HEK293 (cell line): Measurements from ENCODE around the gene SLC41A1.

ENCODE experiments used
- CTCF ChIA-PET: fragments of 350-600 bp; formaldehyde crosslinking; extraction: SDS; loops from one replicate; lab custom pipeline; 2021; ENCODE audit warnings: antibody characterized with exemption; lab: Yijun Ruan, JAX
- POLR2A ChIA-PET: fragments of 300-600 bp; formaldehyde crosslinking; extraction: SDS; loops from one replicate; lab custom pipeline; 2020; ENCODE audit warnings: antibody characterized with exemption, inconsistent platforms; lab: Yijun Ruan, JAX
- H3K27ac ChIP-seq: fragments of 200-500 bp; sonication (Bioruptor generic); 2 replicates; pipeline ENCODE4 v1.5.1; 2014; ENCODE audit warnings: low read depth, low read length, control low read depth, inconsistent platforms; ENCODE audit errors: extremely low read depth
- H3K36me3 ChIP-seq, 2 experiments: fragments of 200-500 bp in 1 of 2; sonication (Bioruptor generic) in 1 of 2; 1 replicate in 1 of 2; 2 replicates in 1 of 2; pipeline ENCODE4 v1.5.1; 2014 to 2017; ENCODE audit warnings: inconsistent platforms in 2 of 2, low read length in 2 of 2; ENCODE audit not compliant: control insufficient read depth in 2 of 2, insufficient read depth in 1 of 2
- H3K4me1 ChIP-seq: fragments of 200-500 bp; sonication (Bioruptor generic); 2 replicates; pipeline ENCODE4 v1.5.1; 2014; ENCODE audit warnings: mild to moderate bottlenecking, low read length, inconsistent platforms; ENCODE audit not compliant: control insufficient read depth, insufficient read depth
- H3K4me3 ChIP-seq: 2 replicates; pipeline ENCODE4 v1.5.1; 2011; ENCODE audit warnings: low read depth, mild to moderate bottlenecking, control low read depth, low read length, moderate library complexity
- H3K9me3 ChIP-seq: fragments of 200-500 bp; sonication (Bioruptor generic); 2 replicates; pipeline ENCODE4 v1.5.1; 2014; ENCODE audit warnings: low read depth, low read length, inconsistent platforms; ENCODE audit not compliant: control insufficient read depth, insufficient read depth
- GLI4 ChIP-seq: fragments of 450-650 bp; formaldehyde crosslinking; IDR thresholded peaks from 2 replicates; pipeline ENCODE4 v1.5.1; 2016; ENCODE audit warnings: missing biosample characterization, missing genetic modification characterization
- GLIS1 ChIP-seq: fragments of 450-650 bp; formaldehyde crosslinking; IDR thresholded peaks from 2 replicates; pipeline ENCODE4 v1.5.1; 2016; ENCODE audit warnings: missing biosample characterization, missing genetic modification characterization
- HOXC10 ChIP-seq: sonication (generic); formaldehyde crosslinking; IDR thresholded peaks from 2 replicates; pipeline ENCODE4 v1.8.1; 2023; ENCODE audit warnings: mild to moderate bottlenecking, missing genetic modification reagents
- HOXD13 ChIP-seq: sonication (generic); formaldehyde crosslinking; IDR thresholded peaks from 2 replicates; pipeline ENCODE4 v1.8.0; 2022; ENCODE audit warnings: missing genetic modification reagents, borderline replicate concordance
- KLF17 ChIP-seq: fragments of 450-650 bp; formaldehyde crosslinking; IDR thresholded peaks from 2 replicates; pipeline ENCODE4 v1.5.1; 2016; ENCODE audit warnings: missing biosample characterization, missing genetic modification characterization
- KLF7 ChIP-seq: fragments of 450-650 bp; formaldehyde crosslinking; IDR thresholded peaks from 2 replicates; pipeline ENCODE4 v1.5.1; 2016; ENCODE audit warnings: missing biosample characterization, missing genetic modification characterization, borderline replicate concordance
- KLF8 ChIP-seq: fragments of 450-650 bp; formaldehyde crosslinking; IDR thresholded peaks from 2 replicates; pipeline ENCODE4 v1.5.1; 2016; ENCODE audit warnings: missing biosample characterization, missing genetic modification characterization
- KLF9 ChIP-seq: fragments of 450-650 bp; formaldehyde crosslinking; IDR thresholded peaks from 2 replicates; pipeline ENCODE4 v1.5.1; 2016; ENCODE audit warnings: missing biosample characterization, missing genetic modification characterization, low read depth
- SALL2 ChIP-seq: fragments of 450-650 bp; formaldehyde crosslinking; IDR thresholded peaks from 2 replicates; pipeline ENCODE4 v1.5.0; 2017; ENCODE audit warnings: missing biosample characterization, mild to moderate bottlenecking, missing genetic modification characterization, borderline replicate concordance
- SCRT2 ChIP-seq: fragments of 450-650 bp; formaldehyde crosslinking; IDR thresholded peaks from 2 replicates; pipeline ENCODE4 v1.5.1; 2016; ENCODE audit warnings: missing biosample characterization, missing genetic modification characterization
- SP2 ChIP-seq: fragments of 450-650 bp; formaldehyde crosslinking; IDR thresholded peaks from 2 replicates; pipeline ENCODE4 v1.5.1; 2016; ENCODE audit warnings: missing biosample characterization, missing genetic modification characterization
- ZBTB20 ChIP-seq: fragments of 450-650 bp; formaldehyde crosslinking; IDR thresholded peaks from 2 replicates; pipeline ENCODE4 v1.5.1; 2016; ENCODE audit warnings: missing biosample characterization, missing genetic modification characterization
- ZBTB7A ChIP-seq: fragments of 450-650 bp; formaldehyde crosslinking; IDR thresholded peaks from 2 replicates; pipeline ENCODE4 v1.5.1; 2016; ENCODE audit warnings: low read depth, missing biosample characterization, missing genetic modification characterization
- ZFHX2 ChIP-seq: fragments of 450-650 bp; formaldehyde crosslinking; conservative IDR thresholded peaks from 2 replicates; pipeline ENCODE4 v1.5.1; 2016; ENCODE audit warnings: missing biosample characterization, missing genetic modification characterization
- ZNF114 ChIP-seq: fragments of 450-650 bp; formaldehyde crosslinking; IDR thresholded peaks from 2 replicates; pipeline ENCODE4 v1.5.0; 2017; ENCODE audit warnings: missing biosample characterization, missing genetic modification characterization
- ZNF292 ChIP-seq: fragments of 450-650 bp; formaldehyde crosslinking; IDR thresholded peaks from 2 replicates; pipeline ENCODE4 v1.5.1; 2016; ENCODE audit warnings: low read depth, missing biosample characterization, missing genetic modification characterization, borderline replicate concordance
- ZNF302 ChIP-seq: fragments of 450-650 bp; formaldehyde crosslinking; IDR thresholded peaks from 2 replicates; pipeline ENCODE4 v1.5.1; 2016; ENCODE audit warnings: missing biosample characterization, missing genetic modification characterization, low read depth
- ZNF335 ChIP-seq: fragments of 450-650 bp; formaldehyde crosslinking; conservative IDR thresholded peaks from 2 replicates; pipeline ENCODE4 v1.5.1; 2016; ENCODE audit warnings: missing biosample characterization, missing genetic modification characterization
- ZNF341 ChIP-seq: fragments of 450-650 bp; formaldehyde crosslinking; IDR thresholded peaks from 2 replicates; pipeline ENCODE4; 2016; ENCODE audit warnings: low read depth, missing biosample characterization, missing genetic modification characterization
- ZNF391 ChIP-seq: fragments of 450-650 bp; formaldehyde crosslinking; IDR thresholded peaks from 2 replicates; pipeline ENCODE4 v1.5.1; 2016; ENCODE audit warnings: low read depth, missing biosample characterization, missing genetic modification characterization, borderline replicate concordance
- ZNF404 ChIP-seq: fragments of 450-650 bp; formaldehyde crosslinking; IDR thresholded peaks from 2 replicates; pipeline ENCODE4 v1.5.1; 2017; ENCODE audit warnings: missing biosample characterization, missing genetic modification characterization
- ZNF423 ChIP-seq: fragments of 450-650 bp; formaldehyde crosslinking; IDR thresholded peaks from 2 replicates; pipeline ENCODE4 v1.5.1; 2016; ENCODE audit warnings: missing biosample characterization, missing genetic modification characterization
- ZNF426 ChIP-seq: fragments of 450-650 bp; formaldehyde crosslinking; IDR thresholded peaks from 2 replicates; pipeline ENCODE4 v1.5.1; 2017; ENCODE audit warnings: missing biosample characterization, missing genetic modification characterization, mild to moderate bottlenecking, inconsistent platforms, moderate library complexity
- ZNF529 ChIP-seq: fragments of 450-650 bp; formaldehyde crosslinking; IDR thresholded peaks from 2 replicates; pipeline ENCODE4 v1.5.1; 2017; ENCODE audit warnings: missing genetic modification characterization, missing biosample characterization; ENCODE audit not compliant: insufficient replicate concordance
- ZNF660 ChIP-seq: fragments of 450-650 bp; IDR thresholded peaks from 2 replicates; pipeline ENCODE4 v1.5.1; 2018; ENCODE audit warnings: missing biosample characterization, mild to moderate bottlenecking, missing genetic modification characterization
- ZSCAN16 ChIP-seq: fragments of 450-650 bp; formaldehyde crosslinking; IDR thresholded peaks from 2 replicates; pipeline ENCODE4 v1.5.1; 2016; ENCODE audit warnings: missing biosample characterization, missing genetic modification characterization
- TF ChIP-seq, protein P1 (sequence below): fragments of 450-650 bp; formaldehyde crosslinking; IDR thresholded peaks from 2 replicates; pipeline ENCODE4 v1.5.1; 2016; ENCODE audit warnings: missing biosample characterization, missing genetic modification characterization

SLC41A1 gene

DNA sequence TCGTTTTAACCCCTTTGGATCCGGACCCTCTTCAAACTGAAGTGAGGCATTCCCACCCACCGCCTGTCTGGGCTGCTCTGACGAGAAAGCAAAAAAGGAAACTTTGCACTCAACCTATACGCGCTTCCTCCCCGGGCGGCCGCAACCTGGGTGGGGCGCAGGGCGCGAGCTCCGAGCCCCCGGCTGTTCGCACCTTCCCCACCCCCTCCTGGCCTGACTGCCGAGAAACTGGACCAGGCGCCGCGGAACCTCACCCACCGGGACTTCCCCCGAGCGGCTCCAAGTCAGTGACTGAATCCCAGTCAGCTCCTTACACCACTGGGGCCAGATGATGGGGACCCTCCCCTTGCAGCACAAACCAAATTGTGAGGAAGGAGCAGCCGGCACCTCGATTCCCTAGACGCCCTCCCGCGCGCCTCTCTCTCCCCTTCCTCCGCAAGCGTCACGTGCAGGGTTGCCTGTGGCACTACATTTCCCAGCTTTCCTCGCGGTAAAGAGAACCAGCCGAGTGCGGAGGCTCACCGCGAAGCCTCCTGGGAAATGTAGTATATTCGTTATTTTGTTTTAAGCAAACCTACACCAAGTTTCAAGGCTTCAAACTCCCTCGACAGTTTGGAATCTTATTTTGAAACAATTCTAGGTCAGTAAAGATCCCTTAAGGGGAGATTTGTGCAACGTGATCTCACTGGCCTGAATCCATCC is 37.8 kb downstream of the SLC41A1 start, which contains the start of gene RAB29 (continued):
- TF ChIP-seq KLF17 (tag by site-specific recombination) (peak; percentile 65; the same call in 1 of the 2 replicates), ZBTB7A (peak; percentile 51; the same call in 1 of the 2 replicates), GLIS1 (tag by site-specific recombination) (peak; percentile 73; the same call in 1 of the 2 replicates), ZNF423 (tag by site-specific recombination) (peak; percentile 51; the same call in 1 of the 2 replicates), ZNF341 (peak; percentile 93), ZBTB20 (peak; percentile 39; the same call in 1 of the 2 replicates), KLF7 (tag by site-specific recombination) (no peak; the same call in 1 of the 2 replicates), ZNF660 (no peak)
- TF ChIP-seq, protein P1, sequence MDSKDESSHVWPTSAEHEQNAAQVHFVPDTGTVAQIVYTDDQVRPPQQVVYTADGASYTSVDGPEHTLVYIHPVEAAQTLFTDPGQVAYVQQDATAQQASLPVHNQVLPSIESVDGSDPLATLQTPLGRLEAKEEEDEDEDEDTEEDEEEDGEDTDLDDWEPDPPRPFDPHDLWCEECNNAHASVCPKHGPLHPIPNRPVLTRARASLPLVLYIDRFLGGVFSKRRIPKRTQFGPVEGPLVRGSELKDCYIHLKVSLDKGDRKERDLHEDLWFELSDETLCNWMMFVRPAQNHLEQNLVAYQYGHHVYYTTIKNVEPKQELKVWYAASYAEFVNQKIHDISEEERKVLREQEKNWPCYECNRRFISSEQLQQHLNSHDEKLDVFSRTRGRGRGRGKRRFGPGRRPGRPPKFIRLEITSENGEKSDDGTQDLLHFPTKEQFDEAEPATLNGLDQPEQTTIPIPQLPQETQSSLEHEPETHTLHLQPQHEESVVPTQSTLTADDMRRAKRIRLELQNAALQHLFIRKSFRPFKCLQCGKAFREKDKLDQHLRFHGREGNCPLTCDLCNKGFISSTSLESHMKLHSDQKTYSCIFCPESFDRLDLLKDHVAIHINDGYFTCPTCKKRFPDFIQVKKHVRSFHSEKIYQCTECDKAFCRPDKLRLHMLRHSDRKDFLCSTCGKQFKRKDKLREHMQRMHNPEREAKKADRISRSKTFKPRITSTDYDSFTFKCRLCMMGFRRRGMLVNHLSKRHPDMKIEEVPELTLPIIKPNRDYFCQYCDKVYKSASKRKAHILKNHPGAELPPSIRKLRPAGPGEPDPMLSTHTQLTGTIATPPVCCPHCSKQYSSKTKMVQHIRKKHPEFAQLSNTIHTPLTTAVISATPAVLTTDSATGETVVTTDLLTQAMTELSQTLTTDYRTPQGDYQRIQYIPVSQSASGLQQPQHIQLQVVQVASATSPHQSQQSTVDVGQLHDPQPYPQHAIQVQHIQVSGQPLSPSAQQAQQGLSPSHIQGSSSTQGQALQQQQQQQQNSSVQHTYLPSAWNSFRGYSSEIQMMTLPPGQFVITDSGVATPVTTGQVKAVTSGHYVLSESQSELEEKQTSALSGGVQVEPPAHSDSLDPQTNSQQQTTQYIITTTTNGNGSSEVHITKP (tag by site-specific recombination) = peak; percentile 59

DNA sequence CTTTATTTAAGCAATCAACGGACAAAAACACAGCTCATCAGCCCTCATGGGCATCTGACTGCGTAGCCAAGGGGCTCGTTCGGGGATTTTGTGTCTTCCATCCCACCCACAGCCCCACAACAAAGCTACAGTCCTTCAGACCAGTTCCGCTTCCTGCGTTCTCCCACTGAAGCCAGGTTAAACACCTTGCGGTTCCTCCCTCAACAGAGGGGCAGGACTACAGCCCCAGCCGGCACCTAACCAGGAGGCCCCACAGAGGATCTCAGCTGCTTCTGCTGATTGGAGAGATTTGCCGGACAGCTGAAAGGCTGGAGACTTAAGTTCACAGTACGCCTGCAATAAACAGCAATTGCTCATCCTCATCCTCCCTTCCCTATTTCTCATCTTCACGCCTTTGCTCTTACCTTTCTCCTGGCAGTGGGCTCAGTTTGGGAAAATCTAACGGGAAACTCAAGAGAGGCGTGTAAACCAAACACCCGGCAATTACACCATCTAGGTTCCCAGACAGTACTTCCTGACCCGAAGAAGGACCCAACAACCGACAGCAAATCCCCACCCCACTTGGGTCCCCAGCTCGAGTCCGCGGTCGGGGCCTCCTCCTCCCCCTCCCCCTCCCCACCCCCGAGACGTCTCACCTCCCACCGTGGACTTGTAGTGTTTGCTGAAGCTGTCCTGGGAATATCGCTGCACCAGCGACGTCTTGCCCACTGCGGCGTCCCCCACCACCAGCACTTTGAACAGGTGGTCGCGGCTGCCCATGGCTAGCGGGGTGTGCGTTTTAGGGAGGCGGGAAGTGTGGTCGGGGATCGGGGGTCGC is 38.6 kb downstream of the SLC41A1 start:
- CTCF ChIA-PET = interaction anchor here (0.6 to 3.3 kb wide), 7 partner anchors 17 to 630 kb away, joined by 3 to 14 read pairs (median 5); no protein-coding TSS in a partner anchor
- no peaks in the 10 kb centered on the region for H3K9me3 ChIP-seq
- POLR2A ChIA-PET = interaction anchor here (0.6 to 2.0 kb wide), 5 partner anchors 9 to 72 kb away, joined by 3 to 10 read pairs (median 5); partner anchors contain the start of gene NUCKS1
- H3K4me3 ChIP-seq = peak overlapping the region; percentile 70
- H3K36me3 ChIP-seq = peaks cover 0 to 13% of the 10 kb centered on the region in 2 experiments; a peak in 1 of 3 replicates
- no peaks in the 10 kb centered on the region for H3K4me1 ChIP-seq
- H3K27ac ChIP-seq = no peak overlapping the region; the same call in 1 of the 2 replicates
- TF ChIP-seq SALL2 (tag by site-specific recombination) (no peak), ZNF292 (tag by site-specific recombination) (no peak), GLI4 (tag by site-specific recombination) (no peak), ZNF335 (tag by site-specific recombination) (peak; percentile 95), ZNF404 (tag by site-specific recombination) (no peak), HOXC10 (CRISPR knock-in tag) (no peak), SP2 (tag by site-specific recombination) (peak; percentile 38; the same call in 1 of the 2 replicates), HOXD13 (CRISPR knock-in tag) (no peak), SCRT2 (tag by site-specific recombination) (peak; percentile 68; the same call in 1 of the 2 replicates), ZFHX2 (no peak), ZNF302 (tag by site-specific recombination) (no peak), KLF9 (tag by site-specific recombination) (no peak), ZSCAN16 (tag by site-specific recombination) (peak; percentile 87), ZNF529 (tag by site-specific recombination) (no peak), KLF8 (tag by site-specific recombination) (no peak), ZNF391 (no peak), ZNF426 (tag by site-specific recombination) (no peak), ZNF114 (tag by site-specific recombination) (no peak)
- TF ChIP-seq, protein P1 (tag by site-specific recombination) = peak; percentile 73
